H1 (cell line): ENCODE results near the gene HOXC11. TPM values are rescaled to one million over a fixed set of nuclear protein-coding genes. Genes with fewer than 3 reads are reported as not detected.
A peak's percentile ranks its signal among the peaks of the same experiment; 100 is the strongest.

ENCODE experiments used
- CTCF ChIA-PET: fragments of 300-600 bp; sonication (Branson Sonifier 250); formaldehyde crosslinking; loops from one replicate; lab custom pipeline; 2021; ENCODE audit not compliant: partially characterized antibody; lab: Charles Lee
- POLR2A ChIA-PET: fragments of 300-600 bp; sonication (Branson Sonifier 250); formaldehyde crosslinking; loops from one replicate; lab custom pipeline; 2021; ENCODE audit warnings: inconsistent platforms; ENCODE audit not compliant: partially characterized antibody; lab: Charles Lee
- DNase-seq, 2 experiments: peaks; one replicate each; pipeline versions ENCODE4 v3.0.0 to v3.0.0-alpha.2; 2010 to 2022; ENCODE audit warnings: low spot score in 2 of 2, low read depth in 1 of 2, mixed read lengths in 1 of 2
- FAIRE-seq: peaks from 2 replicates; lab custom pipeline; 2011; peaks lifted over from hg19 to GRCh38; lab: Jason Lieb, UNC
- H2AFZ ChIP-seq: 2 replicates; pipeline ENCODE4 v1.8.1; 2012; ENCODE audit warnings: low read length, inconsistent platforms
- H2AK5ac ChIP-seq: 2 replicates; pipeline ENCODE4 v1.6.1; 2013; ENCODE audit warnings: low read depth, low read length
- H2BK120ac ChIP-seq: replicated peaks from 2 replicates; pipeline ENCODE3; 2013; ENCODE audit warnings: low read depth, low read length, inconsistent platforms
- H2BK12ac ChIP-seq: 2 replicates; pipeline ENCODE4 v1.6.1; 2013; ENCODE audit warnings: low read depth, low read length
- H2BK15ac ChIP-seq: 2 replicates; pipeline ENCODE4 v1.6.1; 2013; ENCODE audit warnings: low read length
- H2BK20ac ChIP-seq: 2 replicates; pipeline ENCODE4 v1.6.1; 2013; ENCODE audit warnings: low read length
- H2BK5ac ChIP-seq: 2 replicates; pipeline ENCODE4 v1.6.1; 2013; ENCODE audit warnings: low read depth, low read length
- H3K14ac ChIP-seq: 2 replicates; pipeline ENCODE4 v1.6.1; 2013; ENCODE audit warnings: inconsistent platforms; ENCODE audit not compliant: insufficient read length
- H3K18ac ChIP-seq: 2 replicates; pipeline ENCODE4 v1.6.1; 2013; ENCODE audit warnings: low read length; ENCODE audit errors: extremely low read depth
- H3K23ac ChIP-seq: 2 replicates; pipeline ENCODE4 v1.6.1; 2013; ENCODE audit warnings: inconsistent platforms; ENCODE audit not compliant: insufficient read length
- H3K23me2 ChIP-seq: 2 replicates; pipeline ENCODE4 v1.6.1; 2013; ENCODE audit warnings: low read depth, low read length
- H3K27ac ChIP-seq: 2 replicates; pipeline ENCODE4 v1.6.1; 2011; ENCODE audit warnings: low read depth, low read length, inconsistent platforms
- H3K27me3 ChIP-seq, 4 experiments: replicated peaks in 1 of 4; 1 replicate in 1 of 4; 2 replicates in 3 of 4; pipeline versions ENCODE4 v1.6.1 to v1.8.1; 2011 to 2013; ENCODE audit warnings: low read length in 3 of 4, mild to moderate bottlenecking in 3 of 4, inconsistent platforms in 2 of 4, mixed read lengths in 2 of 4, moderate library complexity in 1 of 4; ENCODE audit not compliant: control insufficient read depth in 3 of 4, insufficient read depth in 3 of 4; ENCODE audit errors: extremely low read depth in 1 of 4
- H3K36me3 ChIP-seq, 4 experiments: 2 replicates each; pipeline versions ENCODE4 v1.6.1 to v1.8.1; 2011 to 2013; ENCODE audit warnings: mild to moderate bottlenecking in 4 of 4, low read length in 3 of 4, moderate library complexity in 2 of 4, control low read depth in 1 of 4, inconsistent platforms in 1 of 4; ENCODE audit not compliant: insufficient read depth in 4 of 4, control insufficient read depth in 2 of 4
- H3K4ac ChIP-seq: replicated peaks from 2 replicates; pipeline ENCODE3; 2013; ENCODE audit warnings: low read length, low read depth, mixed read lengths, inconsistent platforms; ENCODE audit not compliant: insufficient read length
- H3K4me1 ChIP-seq, 4 experiments: replicated peaks in 1 of 4; 1 replicate in 1 of 4; 2 replicates in 3 of 4; pipeline versions ENCODE4 v1.6.1 to v1.8.1; 2011 to 2013; ENCODE audit warnings: low read length in 3 of 4, inconsistent platforms in 2 of 4, mixed read lengths in 1 of 4; ENCODE audit not compliant: insufficient read depth in 4 of 4, control insufficient read depth in 3 of 4
- H3K4me2 ChIP-seq, 2 experiments: 2 replicates each; pipeline versions ENCODE4 v1.6.1 to v1.8.1; 2011 to 2013; ENCODE audit warnings: low read depth in 2 of 2, low read length in 2 of 2, control low read depth in 1 of 2, inconsistent platforms in 1 of 2, mild to moderate bottlenecking in 1 of 2; ENCODE audit not compliant: insufficient read depth in 1 of 2
- H3K4me3 ChIP-seq, 4 experiments: fragments of 200-600, 300-600 bp in 1 of 4; sonication (generic), shearing (Covaris generic), sonication (Bioruptor Twin) in 1 of 4; 2 replicates each; pipeline versions ENCODE4 v1.5.1 to v1.8.1; 2011 to 2016; ENCODE audit warnings: low read length in 4 of 4, low read depth in 3 of 4, control low read depth in 2 of 4, inconsistent platforms in 2 of 4, mild to moderate bottlenecking in 2 of 4, mixed read lengths in 1 of 4, moderate library complexity in 1 of 4; ENCODE audit not compliant: insufficient read depth in 2 of 4; ENCODE audit errors: extremely low read depth in 1 of 4
- H3K56ac ChIP-seq: replicated peaks from 2 replicates; pipeline ENCODE3; 2013; ENCODE audit warnings: low read depth, mild to moderate bottlenecking, mixed read lengths, low read length, inconsistent platforms; ENCODE audit not compliant: insufficient read length
- H3K79me1 ChIP-seq: 2 replicates; pipeline ENCODE4 v1.6.1; 2013; ENCODE audit warnings: low read depth, low read length, control low read depth
- H3K79me2 ChIP-seq, 2 experiments: 2 replicates each; pipeline versions ENCODE4 v1.6.1 to v1.8.1; 2012 to 2013; ENCODE audit warnings: low read length in 2 of 2, mild to moderate bottlenecking in 2 of 2, inconsistent platforms in 1 of 2; ENCODE audit not compliant: insufficient read depth in 2 of 2, control insufficient read depth in 1 of 2
- H3K9ac ChIP-seq, 4 experiments: replicated peaks in 1 of 4; 1 replicate in 1 of 4; 2 replicates in 3 of 4; pipeline versions ENCODE4 v1.6.1 to v1.8.1; 2011 to 2013; ENCODE audit warnings: low read depth in 3 of 4, low read length in 3 of 4, control low read depth in 2 of 4, mild to moderate bottlenecking in 2 of 4, moderate library complexity in 2 of 4, inconsistent platforms in 1 of 4; ENCODE audit errors: extremely low read depth in 1 of 4
- H3K9me3 ChIP-seq, 2 experiments: 2 replicates each; pipeline versions ENCODE4 v1.6.1 to v1.8.1; 2012 to 2013; ENCODE audit warnings: mild to moderate bottlenecking in 2 of 2, moderate library complexity in 2 of 2, control low read depth in 1 of 2, inconsistent platforms in 1 of 2, low read depth in 1 of 2, low read length in 1 of 2, mixed read lengths in 1 of 2; ENCODE audit not compliant: insufficient read depth in 2 of 2
- H4K20me1 ChIP-seq, 2 experiments: replicated peaks in 1 of 2; 2 replicates each; pipeline versions ENCODE3 to v1.8.1; 2011 to 2013; ENCODE audit warnings: inconsistent platforms in 2 of 2, low read length in 2 of 2, mild to moderate bottlenecking in 1 of 2; ENCODE audit not compliant: insufficient read depth in 2 of 2, control insufficient read depth in 1 of 2
- H4K5ac ChIP-seq: 2 replicates; pipeline ENCODE4 v1.6.1; 2013; ENCODE audit warnings: low read length, low read depth, mixed read lengths, inconsistent platforms; ENCODE audit not compliant: insufficient read length
- H4K8ac ChIP-seq: 2 replicates; pipeline ENCODE4 v1.8.0; 2013; ENCODE audit warnings: mild to moderate bottlenecking, moderate library complexity, low read length, inconsistent platforms; ENCODE audit not compliant: insufficient read depth; ENCODE audit errors: extremely low read depth
- H4K91ac ChIP-seq: replicated peaks from 2 replicates; pipeline ENCODE3; 2013; ENCODE audit warnings: low read length, mixed read lengths, inconsistent platforms; ENCODE audit not compliant: insufficient read length
- ASH2L ChIP-seq: fragments of 200-600, 300-600 bp; sonication (generic); IDR thresholded peaks from one replicate; pipeline ENCODE4 v1.7.1; 2017; ENCODE audit warnings: low read length
- CEBPB ChIP-seq: IDR thresholded peaks from 2 replicates; pipeline ENCODE4 v1.6.1; 2012; ENCODE audit warnings: low read depth, low read length
- CREB1 ChIP-seq: IDR thresholded peaks from 2 replicates; pipeline ENCODE4 v1.6.1; 2012; ENCODE audit warnings: inconsistent platforms
- EP300 ChIP-seq, 2 experiments: IDR thresholded peaks; 1 replicate in 1 of 2; 2 replicates in 1 of 2; pipeline ENCODE4 v1.6.1; 2011 to 2012; ENCODE audit warnings: low read depth in 2 of 2, low read length in 2 of 2, mild to moderate bottlenecking in 2 of 2, borderline replicate concordance in 1 of 2, inconsistent platforms in 1 of 2, moderate library complexity in 1 of 2
- EZH2 ChIP-seq: fragments of 200-600 bp; sonication (generic); IDR thresholded peaks from 2 replicates; pipeline ENCODE4 v1.7.1; 2012; ENCODE audit warnings: low read depth, mild to moderate bottlenecking, moderate library complexity, low read length, inconsistent platforms; ENCODE audit not compliant: severe bottlenecking
- POLR2A ChIP-seq, 2 experiments: IDR thresholded peaks; 1 replicate in 1 of 2; 2 replicates in 1 of 2; pipeline ENCODE4 v1.6.1; 2011; ENCODE audit warnings: low read depth in 2 of 2, low read length in 2 of 2, mild to moderate bottlenecking in 2 of 2; ENCODE audit errors: control extremely low read depth in 1 of 2
- POLR2AphosphoS5 ChIP-seq: IDR thresholded peaks from 2 replicates; pipeline ENCODE4 v1.6.1; 2011; ENCODE audit warnings: low read depth, low read length
- RFX5 ChIP-seq: IDR thresholded peaks from 2 replicates; pipeline ENCODE4 v1.6.1; 2011; ENCODE audit warnings: low read depth, low read length, improper control_type of control experiment, borderline replicate concordance
- SUZ12 ChIP-seq: fragments of 200-600 bp; sonication (generic); IDR thresholded peaks from 2 replicates; pipeline ENCODE4 v1.6.1; 2012; ENCODE audit warnings: mild to moderate bottlenecking, inconsistent platforms, low read length, moderate library complexity, mixed read lengths
- TAF1 ChIP-seq: IDR thresholded peaks from 2 replicates; pipeline ENCODE4 v1.6.1; 2011; ENCODE audit warnings: mild to moderate bottlenecking, low read depth, low read length
- WGBS, 2 experiments: shearing (Covaris generic) in 1 of 2; methylation state at CpG; one replicate each; pipeline versions ENCODE4 v1.1.6 to v1.1.7; 2013 to 2015; ENCODE audit warnings: low lambda C conversion rate in 2 of 2, mixed read lengths in 2 of 2, inconsistent platforms in 1 of 2, low coverage in 1 of 2, missing lambda C conversion rate in 1 of 2; ENCODE audit not compliant: insufficient replicate concordance in 2 of 2, insufficient coverage in 1 of 2, insufficient read length in 1 of 2; ENCODE audit errors: extremely low coverage in 1 of 2, missing lambda C conversion rate in 1 of 2; 5-methylcytosine and 5-hydroxymethylcytosine counted together
- polyA plus RNA-seq, 7 experiments: library from polyadenylated mRNA; depleted of rRNA in 3 of 7; stranded (reverse) in 5 of 7; unstranded in 2 of 7; fragments of >200 nt in 5 of 7; fragments of 200-250 nt in 2 of 7; gene quantifications; 1 replicate in 5 of 7; 2 replicates in 1 of 7; 4 replicates in 1 of 7; pipeline versions ENCODE4 v1.2.1 to v1.2.3, GENCODE V29; 2011 to 2013; ENCODE audit warnings: missing spikeins in 2 of 7, mixed read lengths in 2 of 7
- total RNA-seq: library from RNA; stranded (reverse); fragmentation: NEBNext Ultra II Directional; extraction: Animal tissue kit (Norgen Biotek cat#: 25700); gene quantifications from 2 replicates; pipeline ENCODE4 v1.2.1, GENCODE V29; 2021
- TF ChIP-seq, protein P1 (sequence below): IDR thresholded peaks from 2 replicates; pipeline ENCODE4 v1.6.1; 2011; ENCODE audit warnings: low read depth, mild to moderate bottlenecking, low read length; ENCODE audit not compliant: insufficient read depth

HOXC11 gene
- total and polyA plus RNA-seq, 2 of the 8 experiments (the other 6 are each of a cell fraction or from before 2014, with no cell fraction given) = not detected

DNA sequence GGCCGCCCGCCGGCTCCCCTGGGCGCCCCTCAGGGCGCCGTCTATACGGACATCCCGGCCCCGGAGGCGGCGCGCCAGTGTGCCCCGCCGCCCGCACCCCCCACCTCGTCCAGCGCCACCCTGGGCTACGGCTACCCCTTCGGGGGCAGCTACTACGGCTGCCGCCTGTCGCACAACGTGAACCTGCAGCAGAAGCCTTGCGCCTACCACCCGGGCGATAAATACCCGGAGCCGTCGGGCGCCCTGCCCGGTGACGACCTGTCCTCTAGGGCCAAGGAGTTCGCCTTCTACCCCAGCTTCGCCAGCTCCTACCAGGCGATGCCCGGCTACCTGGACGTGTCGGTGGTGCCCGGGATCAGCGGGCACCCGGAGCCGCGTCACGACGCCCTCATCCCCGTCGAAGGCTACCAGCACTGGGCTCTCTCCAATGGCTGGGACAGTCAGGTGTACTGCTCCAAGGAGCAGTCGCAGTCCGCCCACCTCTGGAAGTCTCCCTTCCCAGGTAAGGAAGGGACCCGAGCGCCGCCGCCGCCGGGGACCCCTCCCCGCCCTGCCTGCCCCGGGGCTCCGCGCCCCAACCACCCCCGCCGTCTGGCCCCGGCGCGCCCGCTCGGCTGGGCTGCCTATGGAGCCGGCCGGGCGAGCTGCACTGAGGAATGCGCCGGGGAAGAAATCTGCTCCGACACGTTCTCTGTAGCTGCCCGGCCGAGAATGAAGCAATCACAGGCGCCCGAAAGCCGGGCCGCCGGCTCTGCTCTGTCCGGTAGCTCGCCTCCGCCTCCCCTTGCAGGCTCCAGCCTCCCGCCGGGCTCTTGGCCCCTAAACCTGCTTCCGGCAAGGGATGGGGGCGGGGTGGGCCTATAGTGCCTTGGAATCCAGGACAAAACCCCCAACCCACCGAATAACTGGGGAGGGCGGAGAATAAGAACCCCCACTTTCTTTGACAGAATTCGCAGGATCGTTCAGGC is 33.5 kb upstream of the HOXC11 start:
- Histone ChIP-seq H3K4me3 (peak overlapping the region in 1 of 4 experiments; percentile 48; a peak in 2 of 8 replicates), H3K27me3 (peaks cover 90 to 100% (median 97%) of the 10 kb centered on the region in 4 experiments), H3K14ac (no peak overlapping the region), H4K8ac (peak overlapping the region; percentile 63; the same call in 1 of the 2 replicates), H3K36me3 (peaks cover 0 to 6% (median 0%) of the 10 kb centered on the region in 4 experiments; a peak in 1 of 8 replicates), H2BK20ac (no peak overlapping the region), H4K20me1 (peaks cover 12 to 25% of the 10 kb centered on the region in 2 experiments), H2AK5ac (no peak overlapping the region), H2AFZ (no peak overlapping the region), H2BK15ac (no peak overlapping the region), H3K9ac (no peak overlapping the region), H3K4me2 (peak overlapping the region; percentile 52 to 53), H3K56ac (no peak overlapping the region), H3K18ac (no peak overlapping the region; the same call in none of the 2 replicates), H2BK12ac (peak overlapping the region; percentile 50; the same call in 1 of the 2 replicates), H4K91ac (no peak overlapping the region), H3K79me2 (no peaks in the 10 kb centered on the region), H2BK120ac (no peak overlapping the region), H4K5ac (no peak overlapping the region), H3K4ac (no peak overlapping the region), H3K9me3 (no peaks in the 10 kb centered on the region), H2BK5ac (peak overlapping the region; percentile 35; the same call in 1 of the 2 replicates), H3K27ac (no peak overlapping the region), H3K4me1 (peaks cover 0 to 6% (median 5%) of the 10 kb centered on the region in 4 experiments; a peak in 4 of 7 replicates), H3K23me2 (no peaks in the 10 kb centered on the region), H3K23ac (no peak overlapping the region), H3K79me1 (no peaks in the 10 kb centered on the region)
- 9% methylated on average over 62 of the region's 91 CpGs; no CpG with 5 or more reads in 1 of the 2 experiments for WGBS, 2 experiments
- DNase-seq = peak in 1 of 2 experiments; percentile 74
- ChIA-PET CTCF (interaction anchor here (0.6 to 2.5 kb wide), 15 partner anchors 11 to 276 kb away, joined by 3 to 9 read pairs (median 4); no protein-coding TSS in a partner anchor), POLR2A (interaction anchor here (0.9 to 3.0 kb wide), 7 partner anchors 13 to 277 kb away, joined by 3 to 12 read pairs (median 3); no protein-coding TSS in a partner anchor)
- FAIRE-seq = no peak
- TF ChIP-seq, protein P1, sequence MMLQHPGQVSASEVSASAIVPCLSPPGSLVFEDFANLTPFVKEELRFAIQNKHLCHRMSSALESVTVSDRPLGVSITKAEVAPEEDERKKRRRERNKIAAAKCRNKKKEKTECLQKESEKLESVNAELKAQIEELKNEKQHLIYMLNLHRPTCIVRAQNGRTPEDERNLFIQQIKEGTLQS = no peak
- TF ChIP-seq CREB1 = no peak
- no peak for TF ChIP-seq TAF1
- TF ChIP-seq POLR2A (IDR thresholded peaks at IDR 0.05; ENCODE audit: control extremely low read depth in 1 of 2, low read depth in 2 of 2, low read length in 2 of 2) = no peak
- peak; percentile 92 for TF ChIP-seq CEBPB
- no peak for TF ChIP-seq EP300 (IDR thresholded peaks at IDR 0.05; ENCODE audit: borderline replicate concordance in 1 of 2, low read depth in 2 of 2, low read length in 2 of 2)
- peak; percentile 95 for TF ChIP-seq SUZ12
- peak; percentile 93 for TF ChIP-seq EZH2
- TF ChIP-seq RFX5 = no peak
- no peak for TF ChIP-seq ASH2L
- TF ChIP-seq POLR2AphosphoS5 = no peak
